Vagina (tissue), 2 donors: Measurements from ENCODE around the gene CDH10.

Experiments used
- CTCF ChIP-seq, 3 experiments: fragments of 450-650 bp in 2 of 3; fragments of 200-600 bp in 1 of 3; sonication (generic) in 1 of 3; IDR thresholded peaks; one replicate each; pipeline ENCODE4 v1.5.1; 2017 to 2019; ENCODE audit warnings: antibody characterized with exemption in 3 of 3, mild to moderate bottlenecking in 2 of 3, moderate library complexity in 2 of 3
- POLR2A ChIP-seq, 2 donors: fragments of 450-650 bp; IDR thresholded peaks; one replicate each; pipeline ENCODE4 v1.6.1; 2017; ENCODE audit warnings: antibody characterized with exemption in 2 of 2, mild to moderate bottlenecking in 2 of 2, moderate library complexity in 2 of 2

GRCh38 chr5:24598956-24599355 lies 45.8 kb downstream of the CDH10 start:
- TF ChIP-seq CTCF (IDR thresholded peaks at IDR 0.05) (no peak), POLR2A (IDR thresholded peaks at IDR 0.05) (no peak)
